Muscle of back (tissue), 13 donors: Measurements from ENCODE around the gene MKI67. TPM values are rescaled to one million over a fixed set of nuclear protein-coding genes. Genes with fewer than 3 reads are reported as not detected.
"Not testable (repeated sequence)": the region's sequence is repeated elsewhere in the genome, so short reads cannot be mapped to it uniquely, and the experiment has no call there.

Experiments
- DNase-seq, 3 donors: peaks; one replicate each; pipeline versions ENCODE4 v3.0.0 to v3.0.0-alpha.2; 2013
- long read RNA-seq, 9 donors: transcript quantifications; one replicate each; lab custom pipeline, GENCODE V29; 2026
- polyA plus RNA-seq, 10 donors: library from polyadenylated mRNA; unstranded; fragments of 120-200 nt; gene quantifications; one replicate each; pipeline ENCODE4 v1.2.1, GENCODE V29; 2013; ENCODE audit not compliant: insufficient read length in 10 of 10

Gene MKI67
- polyA plus RNA-seq = 10 to 100 TPM; 19.5 to 59.7 (median 32.9) TPM
- long read RNA-seq, donor 1 = 0 reads
- long read RNA-seq, donor 2 = 0 reads
- long read RNA-seq, donor 3 = 0 reads
- long read RNA-seq, donor 4 = 0 reads
- long read RNA-seq, donor 5 = 0 reads
- long read RNA-seq, donor 6 = 0 reads
- long read RNA-seq, donor 7, partial matches to known transcripts = 0 of 1 reads
- long read RNA-seq, donor 7, other reads (novel, unspliced or antisense) = 0 of 1 reads
- long read RNA-seq, donor 8 = 0 reads
- long read RNA-seq, donor 9 = 0 reads

GRCh38 chr10:128125944-128126764 is at the start of gene MKI67:
TSS of gene MKI67 (minus strand) at chr10:128126423. CDS start at chr10:128125667, 756 bp downstream.
- DNase-seq = peak; percentile 90 to 95 (median 93)

- DNase-seq = no peak
Observed at GRCh38 chr10:128174581-128175559, 48.6 kb upstream of the MKI67 start.

- DNase-seq = no peak
Observed at GRCh38 chr10:128173386-128173785, 47.2 kb upstream of the MKI67 start.

GRCh38 chr10:128172756-128173155 is 46.5 kb upstream of the MKI67 start:
- no peak for DNase-seq

- no peak for DNase-seq
Observed at GRCh38 chr10:128169811-128170379, 43.7 kb upstream of the MKI67 start.

GRCh38 chr10:128167926-128168520 is 41.8 kb upstream of the MKI67 start:
- no peak for DNase-seq

GRCh38 chr10:128167123-128167522 is 40.9 kb upstream of the MKI67 start:
- DNase-seq = not testable (repeated sequence)

GRCh38 chr10:128166151-128166550 is 39.9 kb upstream of the MKI67 start:
- DNase-seq = no peak

GRCh38 chr10:128165536-128165935 is 39.3 kb upstream of the MKI67 start:
- DNase-seq = no peak

- no peak for DNase-seq
Observed at GRCh38 chr10:128163701-128164100, 37.5 kb upstream of the MKI67 start.

- no peak for DNase-seq
Observed at GRCh38 chr10:128161031-128161430, 34.8 kb upstream of the MKI67 start.

- no peak for DNase-seq
Observed at GRCh38 chr10:128160297-128160711, 34.1 kb upstream of the MKI67 start.

- DNase-seq = no peak
Observed at GRCh38 chr10:128158021-128158795, 32.0 kb upstream of the MKI67 start.

- no peak for DNase-seq
Observed at GRCh38 chr10:128156999-128157755, 31.0 kb upstream of the MKI67 start.

GRCh38 chr10:128152741-128153580 is 26.7 kb upstream of the MKI67 start:
- peak in 1 of 3 donors; percentile 25 for DNase-seq

GRCh38 chr10:128151031-128151430 is 24.8 kb upstream of the MKI67 start:
- DNase-seq = no peak

- no peak for DNase-seq
Observed at GRCh38 chr10:128150561-128150960, 24.3 kb upstream of the MKI67 start.

GRCh38 chr10:128150045-128150493 is 23.8 kb upstream of the MKI67 start:
- DNase-seq = peak; percentile 59 to 86 (median 78)
